A673 (cell line): Measurements from ENCODE around the gene FKBP1A.

Experiments used
- EZH2 ChIP-seq: fragments of 200-600 bp; sonication (generic); IDR thresholded peaks from 2 replicates; pipeline ENCODE4 v1.6.1; 2017; ENCODE audit warnings: borderline replicate concordance, low read depth, mild to moderate bottlenecking, mixed read lengths, antibody characterized with exemption, low read length; ENCODE audit not compliant: poor library complexity, severe bottlenecking
- TF ChIP-seq, protein P1 (sequence below): fragments of 300-800, 200-600 bp; sonication (generic); conservative IDR thresholded peaks from 2 replicates; pipeline ENCODE4 v1.5.1; 2017; ENCODE audit warnings: low read depth, mild to moderate bottlenecking, antibody characterized with exemption, low read length, moderate library complexity, mixed read lengths

- TF ChIP-seq, protein P1, sequence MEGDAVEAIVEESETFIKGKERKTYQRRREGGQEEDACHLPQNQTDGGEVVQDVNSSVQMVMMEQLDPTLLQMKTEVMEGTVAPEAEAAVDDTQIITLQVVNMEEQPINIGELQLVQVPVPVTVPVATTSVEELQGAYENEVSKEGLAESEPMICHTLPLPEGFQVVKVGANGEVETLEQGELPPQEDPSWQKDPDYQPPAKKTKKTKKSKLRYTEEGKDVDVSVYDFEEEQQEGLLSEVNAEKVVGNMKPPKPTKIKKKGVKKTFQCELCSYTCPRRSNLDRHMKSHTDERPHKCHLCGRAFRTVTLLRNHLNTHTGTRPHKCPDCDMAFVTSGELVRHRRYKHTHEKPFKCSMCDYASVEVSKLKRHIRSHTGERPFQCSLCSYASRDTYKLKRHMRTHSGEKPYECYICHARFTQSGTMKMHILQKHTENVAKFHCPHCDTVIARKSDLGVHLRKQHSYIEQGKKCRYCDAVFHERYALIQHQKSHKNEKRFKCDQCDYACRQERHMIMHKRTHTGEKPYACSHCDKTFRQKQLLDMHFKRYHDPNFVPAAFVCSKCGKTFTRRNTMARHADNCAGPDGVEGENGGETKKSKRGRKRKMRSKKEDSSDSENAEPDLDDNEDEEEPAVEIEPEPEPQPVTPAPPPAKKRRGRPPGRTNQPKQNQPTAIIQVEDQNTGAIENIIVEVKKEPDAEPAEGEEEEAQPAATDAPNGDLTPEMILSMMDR, result no peak
- TF ChIP-seq EZH2, result no peak
Observed at GRCh38 chr20:1375515-1375914, 17.3 kb downstream of the FKBP1A start.
